ENCODE measurements around the gene JAG2. TPM values are rescaled to one million over a fixed set of nuclear protein-coding genes. Genes with fewer than 3 reads are reported as not detected.
A peak's percentile ranks its signal among the peaks of the same experiment; 100 is the strongest.

Gene JAG2
- total RNA-seq, 1 donor from 2014 or later, result 84.1 TPM

GRCh38 chr14:105149146-105149781 is 19.3 kb downstream of the JAG2 start:
- DNase-seq, result peak; percentile 17
- TF ChIP-seq CTCF (IDR thresholded peaks at IDR 0.05; ENCODE audit: partially characterized antibody, unreplicated experiment), result no peak
- peaks cover 2% of the 10 kb centered on the region for H3K27me3 Mint-ChIP-seq (ENCODE audit: unreplicated experiment)
- no peaks in the 10 kb centered on the region for H3K36me3 Mint-ChIP-seq (ENCODE audit: unreplicated experiment)
- H3K9me3 Mint-ChIP-seq (ENCODE audit: unreplicated experiment), result peaks cover 2% of the 10 kb centered on the region
- no peak overlapping the region for H3K27ac Mint-ChIP-seq (ENCODE audit: unreplicated experiment)
- H3K4me3 Mint-ChIP-seq (ENCODE audit: unreplicated experiment), result no peak overlapping the region
- no peaks in the 10 kb centered on the region for H3K4me1 Mint-ChIP-seq (ENCODE audit: low read depth, unreplicated experiment)

GRCh38 chr14:105148604-105149145 is 19.9 kb downstream of the JAG2 start:
- no peak overlapping the region for H3K4me3 Mint-ChIP-seq (ENCODE audit: unreplicated experiment)
- TF ChIP-seq CTCF (IDR thresholded peaks at IDR 0.05; ENCODE audit: partially characterized antibody, unreplicated experiment), result no peak
- H3K4me1 Mint-ChIP-seq (ENCODE audit: low read depth, unreplicated experiment), result no peaks in the 10 kb centered on the region
- DNase-seq, result peak; percentile 15
- peaks cover 4% of the 10 kb centered on the region for H3K27me3 Mint-ChIP-seq (ENCODE audit: unreplicated experiment)
- H3K27ac Mint-ChIP-seq (ENCODE audit: unreplicated experiment), result no peak overlapping the region
- H3K36me3 Mint-ChIP-seq (ENCODE audit: unreplicated experiment), result no peaks in the 10 kb centered on the region
- H3K9me3 Mint-ChIP-seq (ENCODE audit: unreplicated experiment), result peaks cover 2% of the 10 kb centered on the region

DNA sequence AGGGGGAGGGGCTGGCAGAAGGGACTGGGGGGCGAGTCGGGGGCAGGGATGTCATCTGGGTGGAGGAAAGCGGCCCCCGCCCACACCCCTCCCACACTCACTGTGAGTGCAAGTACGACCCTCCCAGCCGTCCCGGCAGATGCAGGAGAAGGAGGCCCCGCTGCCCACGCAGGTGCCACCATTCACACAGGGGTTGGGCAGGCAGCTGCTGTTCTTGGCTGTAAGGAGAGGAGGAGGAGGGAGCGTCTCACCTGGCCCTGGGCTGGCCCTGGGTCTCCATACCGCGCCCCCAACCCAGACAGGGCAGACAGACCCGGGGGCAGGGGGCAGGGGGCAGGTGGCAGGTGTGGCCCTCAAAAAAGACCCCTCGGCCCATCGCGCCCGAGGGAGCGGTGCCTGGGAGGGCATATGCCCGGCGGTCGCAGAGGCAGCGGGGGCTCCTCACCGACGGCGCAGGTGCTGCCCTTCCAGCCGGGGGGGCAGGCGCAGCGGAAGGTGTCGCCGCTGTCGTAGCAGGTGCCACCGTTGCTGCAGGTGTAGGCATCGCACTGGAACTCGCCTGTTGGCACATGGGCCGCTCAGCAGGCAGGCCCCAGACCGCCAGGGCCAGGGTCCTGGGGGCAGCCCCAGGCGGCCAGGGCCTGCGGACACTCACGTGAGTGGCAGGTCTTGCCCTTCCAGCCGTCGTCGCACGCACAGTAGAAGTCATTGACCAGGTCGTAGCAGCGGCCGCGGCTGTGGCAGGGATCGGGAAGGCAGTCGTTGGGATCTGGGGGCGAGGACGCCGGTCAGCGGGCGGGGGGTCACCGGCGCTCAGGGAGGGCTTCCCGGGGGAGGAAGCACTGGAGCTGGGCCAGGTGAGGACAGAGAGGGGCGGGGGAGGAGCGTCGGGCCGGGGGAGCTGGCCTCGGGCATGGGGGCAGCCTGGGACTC is 20.6 kb downstream of the JAG2 start:
- no peak for TF ChIP-seq CTCF (IDR thresholded peaks at IDR 0.05; ENCODE audit: partially characterized antibody, unreplicated experiment)
- no peak overlapping the region for H3K27ac Mint-ChIP-seq (ENCODE audit: unreplicated experiment)
- peak; percentile 16 for DNase-seq
- H3K4me3 Mint-ChIP-seq (ENCODE audit: unreplicated experiment), result no peak overlapping the region
- H3K36me3 Mint-ChIP-seq (ENCODE audit: unreplicated experiment), result no peaks in the 10 kb centered on the region
- H3K27me3 Mint-ChIP-seq (ENCODE audit: unreplicated experiment), result peaks cover 4% of the 10 kb centered on the region
- H3K9me3 Mint-ChIP-seq (ENCODE audit: unreplicated experiment), result no peaks in the 10 kb centered on the region
- H3K4me1 Mint-ChIP-seq (ENCODE audit: low read depth, unreplicated experiment), result no peaks in the 10 kb centered on the region

DNA sequence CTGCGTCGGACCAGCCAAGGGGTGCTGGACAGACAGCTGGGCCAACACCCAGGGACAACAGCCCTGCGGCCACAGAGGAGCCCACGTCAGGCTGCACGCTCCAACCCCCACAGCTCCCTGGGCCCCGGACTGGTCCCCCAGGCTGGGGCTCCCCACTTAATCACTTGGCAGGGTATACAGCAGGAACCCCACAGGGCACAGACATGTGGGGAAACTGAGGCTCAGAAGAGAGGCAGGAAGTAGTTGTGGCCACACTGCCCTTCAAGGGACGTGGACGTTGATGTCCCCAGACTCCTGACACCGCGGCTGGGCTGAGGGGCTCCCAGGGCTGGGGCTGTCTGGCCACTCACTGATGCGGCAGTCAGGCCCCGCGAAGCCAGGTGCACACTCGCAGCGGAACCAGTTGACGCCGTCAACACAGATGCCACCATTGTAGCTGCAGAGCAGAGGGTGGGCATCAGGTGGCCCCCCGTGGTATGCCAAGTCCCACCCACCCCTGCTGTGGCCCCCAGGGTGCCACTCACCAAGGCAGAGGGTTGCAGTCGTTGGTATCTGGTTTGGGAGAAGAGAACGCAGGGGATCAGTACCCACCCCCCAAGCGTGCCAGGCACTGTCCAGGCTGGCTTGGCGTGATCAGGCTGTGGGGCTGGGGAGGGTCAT is 21.5 kb downstream of the JAG2 start:
- DNase-seq, result no peak
- peaks cover 6% of the 10 kb centered on the region for H3K27me3 Mint-ChIP-seq (ENCODE audit: unreplicated experiment)

More for the DNA sequence above, 21.5 kb downstream of the JAG2 start:
- H3K27ac Mint-ChIP-seq (ENCODE audit: unreplicated experiment), result no peak overlapping the region
- TF ChIP-seq CTCF (IDR thresholded peaks at IDR 0.05; ENCODE audit: partially characterized antibody, unreplicated experiment), result no peak
- peaks cover 1% of the 10 kb centered on the region for H3K9me3 Mint-ChIP-seq (ENCODE audit: unreplicated experiment)
- H3K4me3 Mint-ChIP-seq (ENCODE audit: unreplicated experiment), result no peak overlapping the region
- peaks cover 4% of the 10 kb centered on the region for H3K36me3 Mint-ChIP-seq (ENCODE audit: unreplicated experiment)
- H3K4me1 Mint-ChIP-seq (ENCODE audit: low read depth, unreplicated experiment), result no peaks in the 10 kb centered on the region

Measured in glutamatergic neuron (in vitro differentiated cells).